ENCODE measurements around the gene ABHD2.
A peak's percentile ranks its signal among the peaks of the same experiment; 100 is the strongest.

The ABHD2 gene

DNA sequence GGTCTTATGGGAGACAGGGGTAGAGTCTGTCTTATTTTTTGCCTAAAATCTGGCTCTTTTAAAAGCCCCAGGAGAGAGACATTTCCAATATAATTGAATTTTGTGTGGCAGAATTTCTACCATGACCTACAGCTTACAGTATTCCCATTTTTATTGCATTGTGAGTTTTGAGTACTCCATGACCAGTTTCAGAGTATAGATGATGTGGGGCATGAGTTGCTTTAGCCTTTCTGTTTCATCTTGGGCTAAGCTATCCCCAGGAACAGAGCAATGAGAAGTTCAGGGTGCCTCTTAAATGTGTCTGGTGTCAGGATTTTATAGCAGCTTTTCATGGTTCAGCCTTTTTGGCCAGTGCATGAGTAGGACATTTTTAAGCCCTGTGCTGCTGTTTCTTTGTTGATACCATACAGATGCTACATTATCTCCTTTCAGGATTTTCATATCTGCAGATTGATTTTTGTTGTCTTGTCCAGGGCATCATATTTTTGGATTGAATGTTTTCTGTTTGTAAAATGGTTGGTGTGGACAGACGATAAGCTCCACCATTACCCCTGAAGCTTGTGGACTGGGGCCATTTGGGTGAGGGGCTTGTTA lies 3.5 kb downstream of the ABHD2 start:
- Histone ChIP-seq H3K27me3 (ENCODE audit: insufficient read depth, low read length) (no peaks in the 10 kb centered on the region), H3K27ac (ENCODE audit: low read depth, low read length, poor library complexity, severe bottlenecking) (peak overlapping the region; percentile 78), H4K20me1 (ENCODE audit: insufficient read depth, low read length) (no peaks in the 10 kb centered on the region), H2AFZ (ENCODE audit: low read length) (no peak overlapping the region), H3K79me2 (ENCODE audit: insufficient read depth, low read length) (0 out of 2 replicates have a peak, but pooled peaks cover 4% of the 10 kb centered on the region), H3K36me3 (ENCODE audit: insufficient read depth, low read length) (peaks cover 11% of the 10 kb centered on the region; the same call in 1 of the 2 replicates), H3K4me1 (ENCODE audit: insufficient read depth, low read length, severe bottlenecking) (peaks cover 51% of the 10 kb centered on the region), H3K4me2 (ENCODE audit: low read length) (peak overlapping the region; percentile 75), H3K9ac (ENCODE audit: low read length) (peak overlapping the region; percentile 68), H3K4me3 (ENCODE audit: low read depth, low read length, poor library complexity, severe bottlenecking) (peak overlapping the region; percentile 56), H3K9me3 (ENCODE audit: low read length) (no peaks in the 10 kb centered on the region), H3K9me2 (ENCODE audit: low read depth, low read length) (no peaks in the 10 kb centered on the region), H3F3A (ENCODE audit: insufficient read depth, low read length) (0 out of 2 replicates have a peak, but pooled peaks cover 5% of the 10 kb centered on the region)
- TF ChIP-seq, protein P1, sequence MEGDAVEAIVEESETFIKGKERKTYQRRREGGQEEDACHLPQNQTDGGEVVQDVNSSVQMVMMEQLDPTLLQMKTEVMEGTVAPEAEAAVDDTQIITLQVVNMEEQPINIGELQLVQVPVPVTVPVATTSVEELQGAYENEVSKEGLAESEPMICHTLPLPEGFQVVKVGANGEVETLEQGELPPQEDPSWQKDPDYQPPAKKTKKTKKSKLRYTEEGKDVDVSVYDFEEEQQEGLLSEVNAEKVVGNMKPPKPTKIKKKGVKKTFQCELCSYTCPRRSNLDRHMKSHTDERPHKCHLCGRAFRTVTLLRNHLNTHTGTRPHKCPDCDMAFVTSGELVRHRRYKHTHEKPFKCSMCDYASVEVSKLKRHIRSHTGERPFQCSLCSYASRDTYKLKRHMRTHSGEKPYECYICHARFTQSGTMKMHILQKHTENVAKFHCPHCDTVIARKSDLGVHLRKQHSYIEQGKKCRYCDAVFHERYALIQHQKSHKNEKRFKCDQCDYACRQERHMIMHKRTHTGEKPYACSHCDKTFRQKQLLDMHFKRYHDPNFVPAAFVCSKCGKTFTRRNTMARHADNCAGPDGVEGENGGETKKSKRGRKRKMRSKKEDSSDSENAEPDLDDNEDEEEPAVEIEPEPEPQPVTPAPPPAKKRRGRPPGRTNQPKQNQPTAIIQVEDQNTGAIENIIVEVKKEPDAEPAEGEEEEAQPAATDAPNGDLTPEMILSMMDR (IDR thresholded peaks at IDR 0.05; ENCODE audit: low read length) = no peak
- no peak for TF ChIP-seq EZH2 (IDR thresholded peaks at IDR 0.05; ENCODE audit: borderline replicate concordance, low read length)

DNA sequence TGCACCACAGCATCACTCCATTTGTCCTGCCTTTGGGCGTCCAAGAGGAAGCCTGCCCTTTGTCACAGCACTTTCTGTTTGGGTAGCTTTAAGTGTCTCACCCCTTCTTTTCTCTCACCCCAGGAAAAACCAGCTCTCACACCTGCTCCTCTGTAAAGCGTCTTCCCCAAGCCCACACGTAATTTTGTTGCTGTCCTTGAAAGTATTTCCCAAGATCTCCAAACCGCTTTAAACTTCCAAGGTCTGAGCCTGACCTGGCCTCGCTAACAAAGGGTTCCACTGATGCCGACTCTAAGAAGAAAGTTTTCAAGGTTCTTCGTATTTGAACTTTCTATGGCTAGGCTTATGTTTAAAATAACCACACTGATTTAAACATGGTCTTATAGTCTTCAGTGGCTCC lies 5.3 kb downstream of the ABHD2 start:
- Histone ChIP-seq H4K20me1 (ENCODE audit: insufficient read depth, low read length) (no peaks in the 10 kb centered on the region), H3K36me3 (ENCODE audit: insufficient read depth, low read length) (peaks cover 11% of the 10 kb centered on the region; the same call in 1 of the 2 replicates), H3K9me2 (ENCODE audit: low read depth, low read length) (no peaks in the 10 kb centered on the region), H3K4me3 (ENCODE audit: low read depth, low read length, poor library complexity, severe bottlenecking) (no peak overlapping the region), H3K79me2 (ENCODE audit: insufficient read depth, low read length) (0 out of 2 replicates have a peak, but pooled peaks cover 4% of the 10 kb centered on the region), H3K27me3 (ENCODE audit: insufficient read depth, low read length) (no peaks in the 10 kb centered on the region), H3F3A (ENCODE audit: insufficient read depth, low read length) (0 out of 2 replicates have a peak, but pooled peaks cover 5% of the 10 kb centered on the region), H3K27ac (ENCODE audit: low read depth, low read length, poor library complexity, severe bottlenecking) (no peak overlapping the region), H3K9me3 (ENCODE audit: low read length) (no peaks in the 10 kb centered on the region), H3K4me2 (ENCODE audit: low read length) (no peak overlapping the region), H3K9ac (ENCODE audit: low read length) (no peak overlapping the region), H3K4me1 (ENCODE audit: insufficient read depth, low read length, severe bottlenecking) (peaks cover 43% of the 10 kb centered on the region), H2AFZ (ENCODE audit: low read length) (no peak overlapping the region)
- TF ChIP-seq, protein P1 (IDR thresholded peaks at IDR 0.05; ENCODE audit: low read length) = no peak
- no peak for TF ChIP-seq EZH2 (IDR thresholded peaks at IDR 0.05; ENCODE audit: borderline replicate concordance, low read length)

DNA sequence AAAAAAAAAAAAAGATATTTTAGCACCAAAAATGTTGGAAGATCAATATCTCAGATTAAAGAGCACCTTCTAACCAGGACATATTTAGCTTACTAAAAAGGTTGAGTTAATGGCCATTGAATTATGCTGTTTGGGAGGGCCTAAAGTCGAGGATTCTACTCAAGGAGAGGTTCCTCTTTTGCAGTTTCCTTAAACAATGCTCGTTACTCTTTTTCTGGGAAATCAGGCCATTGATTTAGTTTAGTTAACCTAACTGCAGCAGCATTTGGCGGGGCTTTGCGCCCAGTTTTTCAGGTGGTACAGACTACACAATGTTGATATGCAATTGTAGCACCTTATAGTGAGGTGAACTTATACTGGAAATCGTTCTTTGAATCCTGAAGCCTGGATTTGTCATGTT lies 6.8 kb downstream of the ABHD2 start:
- H3K27ac ChIP-seq (ENCODE audit: low read depth, low read length, poor library complexity, severe bottlenecking) = no peak overlapping the region
- 0 out of 2 replicates have a peak, but pooled peaks cover 4% of the 10 kb centered on the region for H3K79me2 ChIP-seq (ENCODE audit: insufficient read depth, low read length)
- no peak overlapping the region for H3K4me2 ChIP-seq (ENCODE audit: low read length)

More for the DNA sequence above, 6.8 kb downstream of the ABHD2 start:
- Histone ChIP-seq H3K9me3 (ENCODE audit: low read length) (no peaks in the 10 kb centered on the region), H3F3A (ENCODE audit: insufficient read depth, low read length) (no peaks in the 10 kb centered on the region), H4K20me1 (ENCODE audit: insufficient read depth, low read length) (no peaks in the 10 kb centered on the region), H3K4me3 (ENCODE audit: low read depth, low read length, poor library complexity, severe bottlenecking) (no peak overlapping the region), H3K27me3 (ENCODE audit: insufficient read depth, low read length) (no peaks in the 10 kb centered on the region), H3K4me1 (ENCODE audit: insufficient read depth, low read length, severe bottlenecking) (peaks cover 29% of the 10 kb centered on the region), H3K9me2 (ENCODE audit: low read depth, low read length) (no peaks in the 10 kb centered on the region), H2AFZ (ENCODE audit: low read length) (no peak overlapping the region), H3K9ac (ENCODE audit: low read length) (no peak overlapping the region), H3K36me3 (ENCODE audit: insufficient read depth, low read length) (peaks cover 16% of the 10 kb centered on the region; the same call in 1 of the 2 replicates)
- no peak for TF ChIP-seq EZH2 (IDR thresholded peaks at IDR 0.05; ENCODE audit: borderline replicate concordance, low read length)
- TF ChIP-seq, protein P1 (IDR thresholded peaks at IDR 0.05; ENCODE audit: low read length) = no peak

All from OCI-LY1 (cell line).